IPS DF 6.9 (cell line): ENCODE results near the gene BNIPL.

Source experiments
- DNase-seq: peaks from one replicate; pipeline ENCODE4 v3.0.0-alpha.2; 2013; ENCODE audit warnings: low read depth, low spot score
- H3K27ac ChIP-seq: one replicate; pipeline ENCODE4 v1.5.1; 2013; ENCODE audit warnings: low read length, control low read depth
- H3K27me3 ChIP-seq: 2 replicates; pipeline ENCODE4 v1.6.1; 2013; ENCODE audit warnings: mild to moderate bottlenecking, low read length; ENCODE audit not compliant: control insufficient read depth, insufficient read depth
- H3K36me3 ChIP-seq: 2 replicates; pipeline ENCODE4 v1.6.1; 2013; ENCODE audit warnings: low read length; ENCODE audit not compliant: control insufficient read depth, insufficient read depth
- H3K4me1 ChIP-seq: 2 replicates; pipeline ENCODE4 v1.6.1; 2013; ENCODE audit warnings: low read length; ENCODE audit not compliant: control insufficient read depth, insufficient read depth
- H3K4me3 ChIP-seq: 2 replicates; pipeline ENCODE4 v1.5.1; 2013; ENCODE audit warnings: mild to moderate bottlenecking, low read length
- H3K9me3 ChIP-seq: 2 replicates; pipeline ENCODE4 v1.6.1; 2013; ENCODE audit warnings: low read length, inconsistent platforms; ENCODE audit not compliant: control insufficient read depth, insufficient read depth
- WGBS: extraction: QIAGEN DNeasy Blood & Tissue Kit; methylation state at CpG from one replicate; pipeline ENCODE4 v1.1.7; 2013; ENCODE audit warnings: mixed read lengths, missing lambda C conversion rate; ENCODE audit not compliant: insufficient read length, insufficient coverage; 5-methylcytosine and 5-hydroxymethylcytosine counted together

The BNIPL gene

GRCh38 chr1:151036356-151036755 is at the start of gene BNIPL:
BNIPL (plus strand) TSS chr1:151036586; CDS start chr1:151036726, 140 bp downstream.
- no peak for DNase-seq
- Histone ChIP-seq H3K27me3 (no peaks in the 10 kb centered on the region), H3K4me1 (peaks cover 6% of the 10 kb centered on the region), H3K27ac (no peak within 1 kb of the TSS), H3K9me3 (no peaks in the 10 kb centered on the region), H3K4me3 (no peak within 1 kb of the TSS), H3K36me3 (peaks cover 8% of the 10 kb centered on the region; the same call in 1 of the 2 replicates)
- WGBS, result no CpG with 5 or more reads among the region's 2 CpGs

GRCh38 chr1:150987924-150988323 is 48.5 kb upstream of the BNIPL start:
- H3K4me1 ChIP-seq, result no peaks in the 10 kb centered on the region
- DNase-seq, result no peak
- no peaks in the 10 kb centered on the region for H3K36me3 ChIP-seq
- no CpG with 5 or more reads among the region's 7 CpGs for WGBS
- H3K4me3 ChIP-seq, result no peak overlapping the region
- H3K27ac ChIP-seq, result no peak overlapping the region
- no peaks in the 10 kb centered on the region for H3K27me3 ChIP-seq
- no peaks in the 10 kb centered on the region for H3K9me3 ChIP-seq

- Histone ChIP-seq H3K27me3 (no peaks in the 10 kb centered on the region), H3K4me1 (no peaks in the 10 kb centered on the region), H3K27ac (no peak overlapping the region), H3K4me3 (no peak overlapping the region), H3K36me3 (0 out of 2 replicates have a peak, but pooled peaks cover 2% of the 10 kb centered on the region), H3K9me3 (no peaks in the 10 kb centered on the region)
- no CpG with 5 or more reads among the region's 4 CpGs for WGBS
- DNase-seq, result no peak
Measured at GRCh38 chr1:150992626-150993025, 43.8 kb upstream of the BNIPL start.

- no peak overlapping the region for H3K27ac ChIP-seq
- no peaks in the 10 kb centered on the region for H3K9me3 ChIP-seq
- no peaks in the 10 kb centered on the region for H3K4me1 ChIP-seq
- WGBS, result no CpG with 5 or more reads among the region's 3 CpGs
- DNase-seq, result no peak
- H3K36me3 ChIP-seq, result 0 out of 2 replicates have a peak, but pooled peaks cover 3% of the 10 kb centered on the region
- no peak overlapping the region for H3K4me3 ChIP-seq
- H3K27me3 ChIP-seq, result no peaks in the 10 kb centered on the region
Measured at GRCh38 chr1:150994248-150994647, 42.1 kb upstream of the BNIPL start.

- no CpG with 5 or more reads among the region's 4 CpGs for WGBS
- H3K27ac ChIP-seq, result no peak overlapping the region
- no peak overlapping the region for H3K4me3 ChIP-seq
- H3K4me1 ChIP-seq, result no peaks in the 10 kb centered on the region
- H3K27me3 ChIP-seq, result no peaks in the 10 kb centered on the region
- 0 out of 2 replicates have a peak, but pooled peaks cover 3% of the 10 kb centered on the region for H3K36me3 ChIP-seq
- no peak for DNase-seq
- no peaks in the 10 kb centered on the region for H3K9me3 ChIP-seq
Measured at GRCh38 chr1:150995460-150995859, 40.9 kb upstream of the BNIPL start.

GRCh38 chr1:150995896-150996295 is 40.5 kb upstream of the BNIPL start:
- Histone ChIP-seq H3K27ac (no peak overlapping the region), H3K27me3 (no peaks in the 10 kb centered on the region), H3K36me3 (0 out of 2 replicates have a peak, but pooled peaks cover 3% of the 10 kb centered on the region), H3K4me3 (no peak overlapping the region), H3K4me1 (no peaks in the 10 kb centered on the region), H3K9me3 (no peaks in the 10 kb centered on the region)
- DNase-seq, result no peak
- no CpG with 5 or more reads among the region's 9 CpGs for WGBS

GRCh38 chr1:150997126-150997872 is 39.1 kb upstream of the BNIPL start:
- Histone ChIP-seq H3K4me3 (no peak overlapping the region), H3K4me1 (no peaks in the 10 kb centered on the region), H3K36me3 (0 out of 2 replicates have a peak, but pooled peaks cover 3% of the 10 kb centered on the region), H3K27ac (no peak overlapping the region), H3K27me3 (no peaks in the 10 kb centered on the region), H3K9me3 (no peaks in the 10 kb centered on the region)
- no CpG with 5 or more reads among the region's 20 CpGs for WGBS
- no peak for DNase-seq

GRCh38 chr1:150997949-150998348 is 38.4 kb upstream of the BNIPL start:
- no peak overlapping the region for H3K4me3 ChIP-seq
- 0 out of 2 replicates have a peak, but pooled peaks cover 3% of the 10 kb centered on the region for H3K36me3 ChIP-seq
- DNase-seq, result no peak
- no peaks in the 10 kb centered on the region for H3K9me3 ChIP-seq
- no peak overlapping the region for H3K27ac ChIP-seq
- WGBS, result no CpG with 5 or more reads among the region's 5 CpGs
- no peaks in the 10 kb centered on the region for H3K4me1 ChIP-seq
- H3K27me3 ChIP-seq, result no peaks in the 10 kb centered on the region

GRCh38 chr1:150999051-150999674 is 37.2 kb upstream of the BNIPL start:
- DNase-seq, result no peak
- Histone ChIP-seq H3K27me3 (no peaks in the 10 kb centered on the region), H3K27ac (no peak overlapping the region), H3K9me3 (no peaks in the 10 kb centered on the region), H3K4me1 (no peaks in the 10 kb centered on the region), H3K4me3 (no peak overlapping the region), H3K36me3 (0 out of 2 replicates have a peak, but pooled peaks cover 3% of the 10 kb centered on the region)
- WGBS, result no CpG with 5 or more reads among the region's 17 CpGs

- WGBS, result no CpG with 5 or more reads among the region's 2 CpGs
- Histone ChIP-seq H3K27ac (no peak overlapping the region), H3K4me3 (no peak overlapping the region), H3K4me1 (no peaks in the 10 kb centered on the region), H3K36me3 (0 out of 2 replicates have a peak, but pooled peaks cover 3% of the 10 kb centered on the region), H3K27me3 (no peaks in the 10 kb centered on the region), H3K9me3 (no peaks in the 10 kb centered on the region)
- DNase-seq, result no peak
Measured at GRCh38 chr1:150999926-151000325, 36.5 kb upstream of the BNIPL start.
